Stimulated activated CD4-positive, alpha-beta T cell treated with anti-CD3 and anti-CD28 coated beads, Interleukin-12 subunit alpha, Interleukin-12 subunit beta, amount 100 ng/mL, for 4 hours (primary cell): ENCODE data around the gene CREB1.

Experiments
- DNase-seq: peaks from one replicate; pipeline ENCODE4 v3.0.0-alpha.2; 2020

CREB1 gene

DNA sequence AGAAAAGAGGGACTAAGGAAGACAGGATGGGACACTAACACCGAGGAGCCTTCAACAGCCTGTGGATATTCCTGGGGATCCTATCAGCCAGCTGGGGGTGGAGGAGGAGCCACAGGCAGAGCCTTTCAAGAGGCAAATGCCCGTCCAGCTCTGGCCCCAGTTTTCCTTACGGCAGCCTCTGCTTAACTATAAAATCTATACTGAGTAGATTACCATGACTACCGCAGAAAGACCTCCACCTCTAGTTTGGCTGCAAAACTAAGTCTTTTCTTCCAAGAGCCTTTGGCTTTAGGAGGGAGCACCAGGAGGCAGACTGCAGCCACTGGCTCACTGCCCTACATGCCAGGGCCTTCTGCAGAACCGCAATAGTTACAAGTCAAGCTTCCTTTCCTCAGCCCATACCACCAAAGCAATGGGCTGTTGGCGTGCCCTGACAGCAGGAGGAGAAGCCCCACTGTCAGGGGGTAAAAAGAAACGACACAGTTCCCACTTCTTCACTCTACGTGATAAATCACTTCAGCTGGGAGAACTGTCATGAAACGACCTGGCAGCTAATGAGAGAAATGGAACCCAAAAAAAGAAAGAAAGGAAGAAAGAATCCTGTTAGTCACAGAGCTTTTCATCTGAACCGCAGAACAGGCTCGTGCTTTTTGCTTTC, 25.1 kb upstream of the CREB1 start:
- DNase-seq: no peak

- no peak for DNase-seq
Observed at GRCh38 chr2:207505171-207505570, 24.6 kb upstream of the CREB1 start.

DNA sequence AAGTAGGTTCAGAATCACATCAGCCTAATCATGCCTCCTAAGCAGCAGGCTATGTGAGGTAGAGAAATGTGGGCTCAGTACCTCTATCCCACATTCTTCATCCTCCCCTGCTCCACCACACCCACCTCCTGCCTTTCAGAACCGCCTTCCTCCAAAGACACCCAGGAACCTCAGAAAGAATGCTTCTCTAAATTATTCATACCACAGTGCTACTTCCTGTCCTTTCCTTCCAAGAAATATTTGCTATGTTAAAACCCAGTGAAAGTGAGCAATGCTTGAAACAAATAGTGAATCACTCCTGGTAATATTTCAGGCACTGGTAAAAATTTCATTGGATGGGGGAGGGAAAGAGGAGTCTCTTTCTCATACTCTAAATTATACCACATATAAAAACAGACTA, 24.0 kb upstream of the CREB1 start:
- DNase-seq: peak; percentile 18

DNA sequence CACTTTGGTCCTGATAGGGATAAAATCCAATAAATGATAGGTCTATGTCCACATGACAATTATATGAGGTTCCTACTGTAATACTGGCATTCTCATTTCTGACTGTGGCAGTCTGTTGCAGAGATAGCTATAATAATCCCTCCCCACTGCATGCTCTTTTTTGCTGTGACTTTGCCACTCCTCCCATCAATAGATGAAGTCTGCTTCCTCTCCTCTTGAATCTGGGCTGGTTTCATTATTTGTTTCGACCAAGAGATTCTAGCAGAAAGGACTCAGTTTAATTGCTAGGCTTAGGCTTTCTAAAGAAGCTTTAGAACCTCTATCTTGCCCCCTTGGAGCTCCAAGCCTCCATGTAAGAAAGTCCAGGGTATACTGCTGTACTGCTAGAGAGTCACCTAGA, 23.3 kb upstream of the CREB1 start:
- no peak for DNase-seq

DNA sequence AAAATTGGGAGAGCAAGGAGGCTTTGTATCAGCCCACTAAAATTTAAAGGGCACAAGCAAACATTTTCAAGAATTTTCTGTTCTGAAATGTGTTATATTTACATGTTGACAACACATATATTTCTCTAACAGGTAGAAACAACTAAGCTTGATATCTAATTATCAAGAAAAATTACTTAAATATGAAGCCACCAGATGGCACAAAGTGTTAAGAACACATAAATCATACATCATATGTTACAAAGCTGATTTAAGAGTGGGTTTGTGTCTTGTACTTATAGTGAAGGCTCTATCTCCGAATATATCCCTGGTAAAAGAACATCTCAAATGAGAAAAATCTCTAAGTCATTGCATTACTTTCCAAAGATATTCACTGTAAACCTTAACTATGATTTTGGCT, 19.6 kb upstream of the CREB1 start:
- no peak for DNase-seq

DNA sequence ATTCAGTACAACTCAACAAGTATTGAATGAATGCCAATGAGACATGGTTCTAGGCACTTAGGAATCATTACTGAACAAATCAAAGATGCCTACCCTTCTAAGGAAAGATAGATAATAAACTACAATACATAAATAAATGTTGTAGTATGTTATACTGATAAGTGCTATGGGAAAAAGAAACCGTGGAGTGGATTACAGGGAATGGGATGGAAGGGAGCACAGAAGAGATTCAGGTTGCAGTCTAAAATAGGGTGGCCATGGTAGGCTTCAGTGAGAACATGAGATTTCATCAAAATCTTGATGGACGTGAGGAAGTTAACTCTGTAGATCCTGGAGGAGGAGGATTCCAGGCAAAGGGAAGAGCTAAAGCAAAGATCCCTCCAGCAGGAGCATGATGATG, 17.9 kb upstream of the CREB1 start:
- no peak for DNase-seq

- DNase-seq: no peak
Observed at GRCh38 chr2:207512356-207512755, 17.4 kb upstream of the CREB1 start.

DNA sequence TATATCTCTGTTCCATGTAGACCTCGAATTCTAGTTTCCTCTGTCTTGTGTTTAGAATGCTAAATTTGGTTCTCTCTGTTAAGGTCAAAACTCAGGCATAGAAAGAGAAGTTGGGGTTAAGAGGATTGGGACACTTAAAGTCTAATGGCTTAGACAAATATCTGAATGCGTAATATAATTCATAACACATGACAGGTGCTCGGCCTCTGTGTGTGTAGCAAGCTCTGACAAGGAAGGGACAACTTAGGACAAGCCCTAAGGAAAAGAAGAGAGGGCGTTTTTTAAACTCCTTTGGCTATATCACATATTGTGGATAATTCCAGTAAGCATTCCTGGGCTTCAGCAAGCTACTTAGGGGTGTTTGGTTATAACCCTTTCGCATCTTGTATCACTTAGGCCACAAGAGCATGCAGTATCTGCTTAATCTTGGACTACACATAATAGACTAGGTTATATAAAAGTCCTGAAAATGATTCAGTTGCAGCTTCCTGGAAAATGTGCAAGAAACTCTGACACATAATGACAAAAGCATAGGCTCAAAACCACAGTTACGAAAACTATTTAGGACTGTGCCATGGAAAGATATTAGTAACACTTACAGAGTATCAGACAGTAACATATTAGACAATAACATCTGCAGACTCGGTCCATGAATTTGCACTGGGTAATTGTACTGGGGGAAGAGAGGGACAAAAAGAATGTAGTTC, 16.1 kb upstream of the CREB1 start:
- DNase-seq: no peak

GRCh38 chr2:207514451-207514850, 15.3 kb upstream of the CREB1 start:
- DNase-seq: no peak

GRCh38 chr2:207515671-207516070, 14.1 kb upstream of the CREB1 start:
- DNase-seq: no peak

DNA sequence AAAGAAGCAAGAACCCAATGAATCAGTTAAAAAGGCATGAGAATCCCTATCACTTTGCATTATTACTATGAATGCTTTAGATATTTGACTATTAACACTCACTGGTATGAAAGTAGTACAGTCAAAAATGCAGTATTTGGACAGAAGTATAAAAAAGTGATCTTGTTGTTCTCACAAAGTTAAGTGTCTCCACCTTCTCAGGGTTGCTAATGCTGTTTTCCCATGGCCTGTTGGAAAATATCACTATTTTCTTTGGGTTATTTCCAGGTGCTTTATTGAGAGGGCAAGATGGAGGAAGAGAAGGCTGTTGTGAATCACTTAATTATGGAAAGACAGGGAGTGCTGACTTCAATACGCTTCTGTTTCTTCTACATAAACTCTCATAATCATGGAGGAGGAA, 13.6 kb upstream of the CREB1 start:
- DNase-seq: no peak

DNA sequence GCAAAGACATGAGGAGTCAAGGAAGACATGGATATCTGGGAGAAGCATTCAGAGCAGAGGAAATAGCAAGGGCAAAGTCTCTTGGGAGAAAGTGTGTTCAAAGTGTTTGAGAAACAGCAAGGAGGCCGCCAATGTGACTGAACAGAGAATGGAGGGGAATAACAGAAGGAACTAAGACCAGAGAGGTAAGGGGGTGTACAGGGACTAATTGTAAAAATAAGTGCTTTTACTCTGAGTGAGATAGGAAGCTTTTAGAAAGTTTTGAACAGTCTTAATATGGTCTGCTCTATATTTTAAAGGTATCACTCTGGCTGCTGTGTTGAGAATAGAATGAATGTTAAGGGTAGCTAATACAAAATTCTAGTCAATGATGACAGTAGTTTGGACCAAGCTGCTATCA, 6.8 kb upstream of the CREB1 start:
- no peak for DNase-seq

- DNase-seq: no peak
Observed at GRCh38 chr2:207525296-207525695, 4.5 kb upstream of the CREB1 start.

- peak; percentile 45 for DNase-seq
Observed at GRCh38 chr2:207528980-207529329, 807 bp upstream of the CREB1 start.

GRCh38 chr2:207530160-207531031, 634 bp downstream of the CREB1 start:
- peak; percentile 40 for DNase-seq

- peak; percentile 25 for DNase-seq
Observed at GRCh38 chr2:207531032-207531952, 1.5 kb downstream of the CREB1 start.

- no peak for DNase-seq
Observed at GRCh38 chr2:207532676-207533075, 2.9 kb downstream of the CREB1 start.

- no peak for DNase-seq
Observed at GRCh38 chr2:207533461-207534008, 3.8 kb downstream of the CREB1 start.

- no peak for DNase-seq
Observed at GRCh38 chr2:207534417-207534816, 4.7 kb downstream of the CREB1 start.

DNA sequence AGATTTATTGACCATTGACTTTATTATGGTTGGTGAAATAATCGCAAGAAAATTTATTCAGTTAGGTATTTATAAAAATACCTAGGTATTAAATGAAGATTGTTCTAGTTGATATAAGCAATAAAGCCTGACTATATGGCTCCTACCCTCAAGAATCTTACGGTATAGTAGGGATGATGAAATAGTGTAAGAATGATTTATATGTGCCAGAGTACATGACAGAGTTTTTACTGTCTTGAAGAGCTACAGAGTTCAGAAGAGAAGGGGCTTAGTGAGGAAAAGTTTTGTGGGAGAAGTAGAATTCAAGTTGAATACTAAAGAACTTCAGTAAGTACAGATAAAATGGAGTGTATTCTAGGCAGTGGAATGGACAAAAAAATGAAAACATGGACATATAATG, 9.7 kb downstream of the CREB1 start:
- no peak for DNase-seq

- no peak for DNase-seq
Observed at GRCh38 chr2:207540431-207540830, 10.7 kb downstream of the CREB1 start.

- DNase-seq: no peak
Observed at GRCh38 chr2:207541933-207542332, 12.2 kb downstream of the CREB1 start.

DNA sequence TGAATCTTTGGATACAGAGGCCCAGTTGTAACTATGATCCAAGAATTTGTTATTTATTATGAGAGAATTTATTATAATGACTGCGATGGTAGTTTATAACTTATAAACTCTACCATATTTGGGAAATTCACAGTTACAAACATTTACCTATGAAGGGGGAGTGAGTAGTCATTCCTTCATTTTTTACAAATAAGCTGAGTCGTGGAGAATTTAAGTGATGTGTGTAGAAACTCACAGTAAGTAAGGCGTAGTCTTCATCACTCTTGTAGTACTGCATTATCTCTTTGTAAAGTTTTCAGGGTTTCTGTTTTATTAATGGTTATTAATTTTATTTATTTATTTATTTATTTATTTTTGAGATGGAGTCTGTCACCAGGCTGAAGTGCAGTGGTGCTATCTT, 13.5 kb downstream of the CREB1 start:
- no peak for DNase-seq
